Liver (tissue), 9 donors: Measurements from ENCODE around the gene NLRC5. TPM values are rescaled to one million over a fixed set of nuclear protein-coding genes. Genes with fewer than 3 reads are reported as not detected.
"Not testable (repeated sequence)": the region's sequence is repeated elsewhere in the genome, so short reads cannot be mapped to it uniquely, and the experiment has no call there.

Experiments used
- DNase-seq: peaks from one replicate; pipeline ENCODE4 v3.0.0-alpha.2; 2017; ENCODE audit warnings: low spot score
- H3K27ac ChIP-seq, 2 donors: one replicate each; pipeline ENCODE4 v1.7.0; 2013; ENCODE audit warnings: inconsistent platforms in 2 of 2, low read length in 2 of 2, control low read depth in 1 of 2, low read depth in 1 of 2, mild to moderate bottlenecking in 1 of 2
- H3K27me3 ChIP-seq, 4 donors: one replicate each; pipeline versions ENCODE4 v1.6.1 to v1.7.0; 2013; ENCODE audit warnings: low read length in 3 of 4, inconsistent platforms in 1 of 4, mild to moderate bottlenecking in 1 of 4, moderate library complexity in 1 of 4; ENCODE audit not compliant: control insufficient read depth in 4 of 4, insufficient read depth in 4 of 4
- H3K36me3 ChIP-seq, 4 donors: one replicate each; pipeline versions ENCODE4 v1.6.1 to v1.7.0; 2013; ENCODE audit warnings: low read length in 3 of 4, mild to moderate bottlenecking in 3 of 4, low read depth in 1 of 4, moderate library complexity in 1 of 4; ENCODE audit not compliant: control insufficient read depth in 4 of 4, insufficient read depth in 3 of 4
- H3K4me1 ChIP-seq, 4 donors: one replicate each; pipeline versions ENCODE4 v1.6.1 to v1.7.0; 2013; ENCODE audit warnings: low read length in 3 of 4, mild to moderate bottlenecking in 3 of 4, moderate library complexity in 1 of 4; ENCODE audit not compliant: control insufficient read depth in 4 of 4, insufficient read depth in 4 of 4
- H3K4me3 ChIP-seq, 3 donors: one replicate each; pipeline versions ENCODE4 v1.6.1 to v1.7.0; 2013; ENCODE audit warnings: low read length in 3 of 3, control low read depth in 1 of 3, low read depth in 1 of 3, mild to moderate bottlenecking in 1 of 3
- H3K9ac ChIP-seq, 2 donors: one replicate each; pipeline ENCODE4 v1.7.0; 2013; ENCODE audit warnings: low read length in 2 of 2, mild to moderate bottlenecking in 2 of 2, moderate library complexity in 2 of 2, control low read depth in 1 of 2, low read depth in 1 of 2
- H3K9me3 ChIP-seq, 4 donors: one replicate each; pipeline versions ENCODE4 v1.6.1 to v1.7.0; 2013; ENCODE audit warnings: low read length in 3 of 4; ENCODE audit not compliant: control insufficient read depth in 4 of 4
- EGR1 ChIP-seq, 2 donors: IDR thresholded peaks; 2 replicates each; pipeline ENCODE4 v1.6.1; 2016 to 2018; ENCODE audit warnings: antibody characterized with exemption in 2 of 2, low read depth in 2 of 2
- FOXA1 ChIP-seq: IDR thresholded peaks from 2 replicates; pipeline ENCODE4 v1.6.1; 2016; ENCODE audit warnings: antibody characterized with exemption
- FOXA2 ChIP-seq: IDR thresholded peaks from 2 replicates; pipeline ENCODE4 v1.6.1; 2016; ENCODE audit warnings: antibody characterized with exemption
- HNF4G ChIP-seq: IDR thresholded peaks from 2 replicates; pipeline ENCODE4 v1.6.1; 2016; ENCODE audit warnings: antibody characterized with exemption
- JUND ChIP-seq, 2 donors: IDR thresholded peaks; 2 replicates each; pipeline ENCODE4 v1.6.1; 2016; ENCODE audit warnings: antibody characterized with exemption in 2 of 2
- NR2F2 ChIP-seq: IDR thresholded peaks from 2 replicates; pipeline ENCODE4 v1.6.1; 2016; ENCODE audit warnings: antibody characterized with exemption
- RAD21 ChIP-seq, 2 donors: IDR thresholded peaks; 2 replicates each; pipeline ENCODE4 v1.6.1; 2016; ENCODE audit warnings: antibody characterized with exemption in 2 of 2, mild to moderate bottlenecking in 2 of 2
- RXRA ChIP-seq, 2 donors: IDR thresholded peaks; 2 replicates each; pipeline ENCODE4 v1.6.1; 2017 to 2018; ENCODE audit warnings: antibody characterized with exemption in 2 of 2, mild to moderate bottlenecking in 1 of 2
- SP1 ChIP-seq: IDR thresholded peaks from 2 replicates; pipeline ENCODE4 v1.6.1; 2018; ENCODE audit warnings: antibody characterized with exemption, mild to moderate bottlenecking
- TAF1 ChIP-seq: conservative IDR thresholded peaks from 2 replicates; pipeline ENCODE4 v1.6.1; 2016; ENCODE audit warnings: antibody characterized with exemption, mild to moderate bottlenecking
- YY1 ChIP-seq: IDR thresholded peaks from 2 replicates; pipeline ENCODE4 v1.6.1; 2016; ENCODE audit warnings: antibody characterized with exemption, mild to moderate bottlenecking
- WGBS: extraction: QIAGEN DNeasy Blood & Tissue Kit; methylation state at CpG from one replicate; pipeline ENCODE4 v1.1.7; 2013; 5-methylcytosine and 5-hydroxymethylcytosine counted together
- polyA plus RNA-seq, 2 donors: library from polyadenylated mRNA; stranded (reverse) in 1 of 2; unstranded in 1 of 2; fragments of 200-250 nt in 1 of 2; fragments of >200 nt in 1 of 2; fragmentation: Nextera tagmentation in 1 of 2; extraction: Ambion mirVana in 1 of 2; gene quantifications; one replicate each; pipeline versions ENCODE4 v1.2.1 to v1.2.3, GENCODE V29; 2013 to 2015
- total RNA-seq, 2 donors: library from RNA; depleted of rRNA; stranded (reverse); fragments of >200 nt; gene quantifications; one replicate each; pipeline ENCODE4 v1.2.3, GENCODE V29; 2014
- TF ChIP-seq, protein P1 (sequence below): IDR thresholded peaks from 2 replicates; pipeline ENCODE4 v1.6.1; 2016; ENCODE audit warnings: antibody characterized with exemption
- TF ChIP-seq, protein P2 (sequence below): fragments of 150-350 bp; IDR thresholded peaks from 2 replicates; pipeline ENCODE4 v1.5.1; 2017; ENCODE audit warnings: improper control_type of control experiment, low read depth, low read length; ENCODE audit not compliant: missing input control
- TF ChIP-seq, protein P3 (sequence below): IDR thresholded peaks from 2 replicates; pipeline ENCODE4 v1.6.1; 2016; ENCODE audit warnings: antibody characterized with exemption
- TF ChIP-seq, protein P4 (sequence below): IDR thresholded peaks from 2 replicates; pipeline ENCODE4 v1.6.1; 2016; ENCODE audit warnings: antibody characterized with exemption
- TF ChIP-seq, protein P5 (sequence below): IDR thresholded peaks from 2 replicates; pipeline ENCODE4 v1.6.1; 2016; ENCODE audit warnings: antibody characterized with exemption, mild to moderate bottlenecking
- donor health status: healthy.
- donor health status: healthy.
- donor health status: healthy.
- donor health status: healthy.
- donor health status: healthy.

NLRC5 gene
- total and polyA plus RNA-seq, 4 donors, result 4.7 to 23.3 (median 8.8) TPM

DNA sequence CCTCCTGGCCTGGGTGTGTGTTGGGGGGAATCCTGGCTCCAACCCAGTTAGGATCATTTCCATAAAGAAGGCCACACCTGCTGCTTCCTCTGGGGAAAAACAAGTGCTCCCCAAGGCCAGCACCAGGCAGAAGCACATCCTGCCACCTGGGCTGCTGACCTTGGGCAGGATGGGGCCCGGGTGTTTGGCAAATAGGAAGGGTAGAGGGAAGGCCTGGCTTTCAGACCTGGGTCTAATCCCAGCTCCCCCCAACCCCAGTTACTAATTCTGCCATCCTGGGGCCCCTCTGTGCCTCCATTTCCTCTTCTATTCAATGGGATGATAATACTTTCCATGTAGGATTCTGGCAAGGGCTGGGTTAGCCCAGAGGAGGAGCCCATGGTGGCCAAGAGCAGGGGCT lies 3.0 kb upstream of the NLRC5 start:
- no peak for DNase-seq
- Histone ChIP-seq H3K36me3 (no peaks in the 10 kb centered on the region), H3K9me3 (no peaks in the 10 kb centered on the region), H3K9ac (no peak overlapping the region), H3K4me3 (no peak overlapping the region), H3K27ac (no peak overlapping the region), H3K4me1 (peaks cover 4 to 21% (median 14%) of the 10 kb centered on the region in 4 donors), H3K27me3 (no peaks in the 10 kb centered on the region)
- TF ChIP-seq NR2F2, result no peak
- no peak for TF ChIP-seq RAD21 (IDR thresholded peaks at IDR 0.05)
- TF ChIP-seq HNF4G, result no peak
- TF ChIP-seq RXRA (IDR thresholded peaks at IDR 0.05), result no peak
- TF ChIP-seq, protein P1, sequence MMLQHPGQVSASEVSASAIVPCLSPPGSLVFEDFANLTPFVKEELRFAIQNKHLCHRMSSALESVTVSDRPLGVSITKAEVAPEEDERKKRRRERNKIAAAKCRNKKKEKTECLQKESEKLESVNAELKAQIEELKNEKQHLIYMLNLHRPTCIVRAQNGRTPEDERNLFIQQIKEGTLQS, result no peak
- no peak for TF ChIP-seq EGR1 (IDR thresholded peaks at IDR 0.05; ENCODE audit: low read depth in 2 of 2)
- TF ChIP-seq YY1, result no peak
- no peak for TF ChIP-seq JUND (IDR thresholded peaks at IDR 0.05)
- no peak for TF ChIP-seq FOXA2
- TF ChIP-seq, protein P2, sequence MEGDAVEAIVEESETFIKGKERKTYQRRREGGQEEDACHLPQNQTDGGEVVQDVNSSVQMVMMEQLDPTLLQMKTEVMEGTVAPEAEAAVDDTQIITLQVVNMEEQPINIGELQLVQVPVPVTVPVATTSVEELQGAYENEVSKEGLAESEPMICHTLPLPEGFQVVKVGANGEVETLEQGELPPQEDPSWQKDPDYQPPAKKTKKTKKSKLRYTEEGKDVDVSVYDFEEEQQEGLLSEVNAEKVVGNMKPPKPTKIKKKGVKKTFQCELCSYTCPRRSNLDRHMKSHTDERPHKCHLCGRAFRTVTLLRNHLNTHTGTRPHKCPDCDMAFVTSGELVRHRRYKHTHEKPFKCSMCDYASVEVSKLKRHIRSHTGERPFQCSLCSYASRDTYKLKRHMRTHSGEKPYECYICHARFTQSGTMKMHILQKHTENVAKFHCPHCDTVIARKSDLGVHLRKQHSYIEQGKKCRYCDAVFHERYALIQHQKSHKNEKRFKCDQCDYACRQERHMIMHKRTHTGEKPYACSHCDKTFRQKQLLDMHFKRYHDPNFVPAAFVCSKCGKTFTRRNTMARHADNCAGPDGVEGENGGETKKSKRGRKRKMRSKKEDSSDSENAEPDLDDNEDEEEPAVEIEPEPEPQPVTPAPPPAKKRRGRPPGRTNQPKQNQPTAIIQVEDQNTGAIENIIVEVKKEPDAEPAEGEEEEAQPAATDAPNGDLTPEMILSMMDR, result no peak
- TF ChIP-seq FOXA1, result no peak
- no peak for TF ChIP-seq SP1
- WGBS, result 79% methylated on average over 1 of the region's 1 CpG

DNA sequence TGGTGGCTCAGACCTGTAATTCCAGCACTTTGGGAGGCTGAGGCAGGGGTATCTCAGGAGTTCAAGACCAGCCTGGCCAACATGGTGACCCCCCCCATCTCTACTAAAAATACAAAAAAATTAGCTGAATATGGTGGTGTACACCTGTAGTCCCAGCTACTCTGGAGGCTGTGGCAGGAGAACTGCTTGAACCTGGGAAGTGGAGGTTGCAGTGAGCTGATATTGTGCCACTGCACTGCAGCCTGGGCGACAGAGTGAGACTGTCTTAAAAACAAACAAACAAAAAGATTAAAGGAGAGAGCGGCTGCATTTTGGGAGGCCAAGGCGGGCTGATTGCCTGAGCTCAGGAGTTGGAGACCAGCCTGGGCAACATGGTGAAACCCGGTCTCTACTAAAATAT lies 2.4 kb upstream of the NLRC5 start:
- H3K27ac ChIP-seq, H3K9ac ChIP-seq: not testable (repeated sequence)
- 91% methylated on average over 4 of the region's 4 CpGs for WGBS

DNA sequence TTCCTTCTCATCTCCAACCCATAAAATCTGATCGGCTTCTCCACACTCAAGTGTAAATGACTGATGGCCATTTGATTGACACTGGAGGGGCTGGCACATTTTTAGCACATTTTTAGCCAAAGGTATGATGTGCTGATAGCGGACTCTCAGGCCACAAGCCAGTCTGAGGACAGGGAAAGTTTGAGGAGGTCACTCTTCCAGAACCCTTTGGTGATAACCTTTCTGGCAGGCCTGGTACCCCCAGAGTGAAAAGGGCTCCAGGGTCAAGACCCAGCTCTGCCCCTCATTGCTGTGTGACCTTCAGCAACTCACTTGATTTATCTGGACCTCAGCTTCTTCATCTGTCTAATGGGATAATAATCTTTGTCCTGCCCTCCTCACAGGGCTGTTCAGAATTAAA lies 1.7 kb upstream of the NLRC5 start:
- TF ChIP-seq HNF4G (no peak), FOXA2 (no peak), SP1 (no peak), TAF1 (no peak), RAD21 (IDR thresholded peaks at IDR 0.05) (no peak), FOXA1 (no peak), JUND (IDR thresholded peaks at IDR 0.05) (no peak), RXRA (IDR thresholded peaks at IDR 0.05) (no peak), YY1 (no peak)
- TF ChIP-seq, protein P1, result no peak
- TF ChIP-seq, protein P3, sequence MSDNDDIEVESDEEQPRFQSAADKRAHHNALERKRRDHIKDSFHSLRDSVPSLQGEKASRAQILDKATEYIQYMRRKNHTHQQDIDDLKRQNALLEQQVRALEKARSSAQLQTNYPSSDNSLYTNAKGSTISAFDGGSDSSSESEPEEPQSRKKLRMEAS, result no peak
- TF ChIP-seq, protein P4, sequence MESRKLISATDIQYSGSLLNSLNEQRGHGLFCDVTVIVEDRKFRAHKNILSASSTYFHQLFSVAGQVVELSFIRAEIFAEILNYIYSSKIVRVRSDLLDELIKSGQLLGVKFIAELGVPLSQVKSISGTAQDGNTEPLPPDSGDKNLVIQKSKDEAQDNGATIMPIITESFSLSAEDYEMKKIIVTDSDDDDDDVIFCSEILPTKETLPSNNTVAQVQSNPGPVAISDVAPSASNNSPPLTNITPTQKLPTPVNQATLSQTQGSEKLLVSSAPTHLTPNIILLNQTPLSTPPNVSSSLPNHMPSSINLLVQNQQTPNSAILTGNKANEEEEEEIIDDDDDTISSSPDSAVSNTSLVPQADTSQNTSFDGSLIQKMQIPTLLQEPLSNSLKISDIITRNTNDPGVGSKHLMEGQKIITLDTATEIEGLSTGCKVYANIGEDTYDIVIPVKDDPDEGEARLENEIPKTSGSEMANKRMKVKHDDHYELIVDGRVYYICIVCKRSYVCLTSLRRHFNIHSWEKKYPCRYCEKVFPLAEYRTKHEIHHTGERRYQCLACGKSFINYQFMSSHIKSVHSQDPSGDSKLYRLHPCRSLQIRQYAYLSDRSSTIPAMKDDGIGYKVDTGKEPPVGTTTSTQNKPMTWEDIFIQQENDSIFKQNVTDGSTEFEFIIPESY, result no peak
- TF ChIP-seq, protein P2, result no peak
- TF ChIP-seq, protein P5, sequence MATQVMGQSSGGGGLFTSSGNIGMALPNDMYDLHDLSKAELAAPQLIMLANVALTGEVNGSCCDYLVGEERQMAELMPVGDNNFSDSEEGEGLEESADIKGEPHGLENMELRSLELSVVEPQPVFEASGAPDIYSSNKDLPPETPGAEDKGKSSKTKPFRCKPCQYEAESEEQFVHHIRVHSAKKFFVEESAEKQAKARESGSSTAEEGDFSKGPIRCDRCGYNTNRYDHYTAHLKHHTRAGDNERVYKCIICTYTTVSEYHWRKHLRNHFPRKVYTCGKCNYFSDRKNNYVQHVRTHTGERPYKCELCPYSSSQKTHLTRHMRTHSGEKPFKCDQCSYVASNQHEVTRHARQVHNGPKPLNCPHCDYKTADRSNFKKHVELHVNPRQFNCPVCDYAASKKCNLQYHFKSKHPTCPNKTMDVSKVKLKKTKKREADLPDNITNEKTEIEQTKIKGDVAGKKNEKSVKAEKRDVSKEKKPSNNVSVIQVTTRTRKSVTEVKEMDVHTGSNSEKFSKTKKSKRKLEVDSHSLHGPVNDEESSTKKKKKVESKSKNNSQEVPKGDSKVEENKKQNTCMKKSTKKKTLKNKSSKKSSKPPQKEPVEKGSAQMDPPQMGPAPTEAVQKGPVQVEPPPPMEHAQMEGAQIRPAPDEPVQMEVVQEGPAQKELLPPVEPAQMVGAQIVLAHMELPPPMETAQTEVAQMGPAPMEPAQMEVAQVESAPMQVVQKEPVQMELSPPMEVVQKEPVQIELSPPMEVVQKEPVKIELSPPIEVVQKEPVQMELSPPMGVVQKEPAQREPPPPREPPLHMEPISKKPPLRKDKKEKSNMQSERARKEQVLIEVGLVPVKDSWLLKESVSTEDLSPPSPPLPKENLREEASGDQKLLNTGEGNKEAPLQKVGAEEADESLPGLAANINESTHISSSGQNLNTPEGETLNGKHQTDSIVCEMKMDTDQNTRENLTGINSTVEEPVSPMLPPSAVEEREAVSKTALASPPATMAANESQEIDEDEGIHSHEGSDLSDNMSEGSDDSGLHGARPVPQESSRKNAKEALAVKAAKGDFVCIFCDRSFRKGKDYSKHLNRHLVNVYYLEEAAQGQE, result no peak
- WGBS, result 95% methylated on average over 2 of the region's 2 CpGs
- H3K36me3 ChIP-seq, result no peaks in the 10 kb centered on the region
- DNase-seq, result no peak
- H3K9me3 ChIP-seq, result no peaks in the 10 kb centered on the region
- H3K27me3 ChIP-seq, result no peaks in the 10 kb centered on the region
- no peak overlapping the region for H3K4me3 ChIP-seq
- peaks cover 4 to 21% (median 14%) of the 10 kb centered on the region in 4 donors for H3K4me1 ChIP-seq
- no peak overlapping the region for H3K27ac ChIP-seq
- no peak overlapping the region for H3K9ac ChIP-seq

More for the DNA sequence above, 2.4 kb upstream of the NLRC5 start:
- H3K27me3 ChIP-seq, H3K9me3 ChIP-seq, H3K36me3 ChIP-seq, H3K4me3 ChIP-seq, DNase-seq: not testable (repeated sequence)
- peaks cover 4 to 21% (median 14%) of the 10 kb centered on the region in 4 donors for H3K4me1 ChIP-seq
